Astrocyte (in vitro differentiated cells and primary cell): Measurements from ENCODE around the gene MAML2.

Experiments
- CTCF ChIP-seq: IDR thresholded peaks from 2 replicates; pipeline ENCODE4 v1.5.1; 2011; ENCODE audit warnings: low read depth, mild to moderate bottlenecking, inconsistent platforms, low read length, moderate library complexity; ENCODE audit not compliant: insufficient read depth
- EZH2 ChIP-seq: IDR thresholded peaks from 2 replicates; pipeline ENCODE4 v1.6.1; 2012; ENCODE audit warnings: mild to moderate bottlenecking, low read length, inconsistent platforms; ENCODE audit not compliant: insufficient read depth

- TF ChIP-seq CTCF (no peak), EZH2 (no peak)
Measured at GRCh38 chr11:96147906-96148486, 195.0 kb downstream of the MAML2 start.
